Astrocyte of the cerebellum (primary cell): Measurements from ENCODE around the gene TFPT.

Source experiments
- DNase-seq: peaks from one replicate; pipeline ENCODE4 v3.0.0-alpha.2; 2011; ENCODE audit warnings: low read depth
- H3K4me3 ChIP-seq: 2 replicates; pipeline ENCODE4 v1.5.1; 2011; ENCODE audit warnings: mild to moderate bottlenecking, low read depth, low read length, moderate library complexity
- in situ Hi-C: cut with HindIII; loops from 2 replicates; pipeline ENCODE4 v1.10.0; 2017; ENCODE audit warnings: low sequenced_read_pairs
- TF ChIP-seq, protein P1 (sequence below): IDR thresholded peaks from 2 replicates; pipeline ENCODE4 v1.5.1; 2012; ENCODE audit warnings: low read length, low read depth, moderate library complexity, mild to moderate bottlenecking; ENCODE audit errors: missing control alignments

TFPT gene

DNA sequence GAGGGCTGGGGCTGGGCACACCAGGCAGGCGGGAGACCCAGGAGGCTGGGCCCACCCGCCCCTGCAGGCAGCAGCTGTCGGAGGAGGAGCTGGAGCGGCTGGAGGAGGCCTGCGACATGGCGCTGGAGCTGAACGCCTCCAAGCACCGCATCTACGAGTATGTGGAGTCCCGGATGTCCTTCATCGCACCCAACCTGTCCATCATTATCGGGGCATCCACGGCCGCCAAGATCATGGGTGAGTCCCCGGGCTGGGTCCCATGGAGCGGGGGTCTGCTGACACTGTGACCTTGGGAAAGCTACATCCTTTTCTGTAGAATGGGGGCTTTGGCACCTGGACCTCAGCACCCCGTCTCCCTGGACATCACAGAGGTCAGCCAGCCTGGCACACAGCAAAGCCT lies 8.2 kb upstream of the TFPT start:
- in situ Hi-C loops, result no loop called here
- H3K4me3 ChIP-seq, result no peak overlapping the region
- TF ChIP-seq, protein P1, sequence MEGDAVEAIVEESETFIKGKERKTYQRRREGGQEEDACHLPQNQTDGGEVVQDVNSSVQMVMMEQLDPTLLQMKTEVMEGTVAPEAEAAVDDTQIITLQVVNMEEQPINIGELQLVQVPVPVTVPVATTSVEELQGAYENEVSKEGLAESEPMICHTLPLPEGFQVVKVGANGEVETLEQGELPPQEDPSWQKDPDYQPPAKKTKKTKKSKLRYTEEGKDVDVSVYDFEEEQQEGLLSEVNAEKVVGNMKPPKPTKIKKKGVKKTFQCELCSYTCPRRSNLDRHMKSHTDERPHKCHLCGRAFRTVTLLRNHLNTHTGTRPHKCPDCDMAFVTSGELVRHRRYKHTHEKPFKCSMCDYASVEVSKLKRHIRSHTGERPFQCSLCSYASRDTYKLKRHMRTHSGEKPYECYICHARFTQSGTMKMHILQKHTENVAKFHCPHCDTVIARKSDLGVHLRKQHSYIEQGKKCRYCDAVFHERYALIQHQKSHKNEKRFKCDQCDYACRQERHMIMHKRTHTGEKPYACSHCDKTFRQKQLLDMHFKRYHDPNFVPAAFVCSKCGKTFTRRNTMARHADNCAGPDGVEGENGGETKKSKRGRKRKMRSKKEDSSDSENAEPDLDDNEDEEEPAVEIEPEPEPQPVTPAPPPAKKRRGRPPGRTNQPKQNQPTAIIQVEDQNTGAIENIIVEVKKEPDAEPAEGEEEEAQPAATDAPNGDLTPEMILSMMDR, result no peak
- DNase-seq, result no peak

DNA sequence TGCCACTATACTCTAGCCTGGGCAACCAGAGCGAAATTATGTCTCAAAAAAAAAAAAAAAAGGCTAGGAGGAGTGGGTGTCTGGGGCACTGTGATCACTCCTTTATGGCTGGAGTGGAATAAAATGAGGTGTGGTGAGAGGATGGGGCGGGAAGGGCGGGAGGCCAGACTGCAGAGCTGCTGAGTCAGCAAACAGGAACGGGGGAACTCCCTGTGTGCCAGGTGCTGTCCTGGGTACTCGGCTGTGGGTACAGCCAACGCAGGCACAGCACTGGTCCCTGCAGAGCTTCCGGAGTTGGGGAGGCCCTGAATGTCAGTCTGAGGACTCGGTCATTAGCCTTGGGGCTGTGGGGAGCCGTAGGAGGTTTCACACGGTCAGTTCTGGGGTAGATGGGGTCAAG lies 5.8 kb upstream of the TFPT start:
- no peak overlapping the region for H3K4me3 ChIP-seq
- in situ Hi-C loops, result no loop called here
- DNase-seq, result no peak
- TF ChIP-seq, protein P1, result no peak

DNA sequence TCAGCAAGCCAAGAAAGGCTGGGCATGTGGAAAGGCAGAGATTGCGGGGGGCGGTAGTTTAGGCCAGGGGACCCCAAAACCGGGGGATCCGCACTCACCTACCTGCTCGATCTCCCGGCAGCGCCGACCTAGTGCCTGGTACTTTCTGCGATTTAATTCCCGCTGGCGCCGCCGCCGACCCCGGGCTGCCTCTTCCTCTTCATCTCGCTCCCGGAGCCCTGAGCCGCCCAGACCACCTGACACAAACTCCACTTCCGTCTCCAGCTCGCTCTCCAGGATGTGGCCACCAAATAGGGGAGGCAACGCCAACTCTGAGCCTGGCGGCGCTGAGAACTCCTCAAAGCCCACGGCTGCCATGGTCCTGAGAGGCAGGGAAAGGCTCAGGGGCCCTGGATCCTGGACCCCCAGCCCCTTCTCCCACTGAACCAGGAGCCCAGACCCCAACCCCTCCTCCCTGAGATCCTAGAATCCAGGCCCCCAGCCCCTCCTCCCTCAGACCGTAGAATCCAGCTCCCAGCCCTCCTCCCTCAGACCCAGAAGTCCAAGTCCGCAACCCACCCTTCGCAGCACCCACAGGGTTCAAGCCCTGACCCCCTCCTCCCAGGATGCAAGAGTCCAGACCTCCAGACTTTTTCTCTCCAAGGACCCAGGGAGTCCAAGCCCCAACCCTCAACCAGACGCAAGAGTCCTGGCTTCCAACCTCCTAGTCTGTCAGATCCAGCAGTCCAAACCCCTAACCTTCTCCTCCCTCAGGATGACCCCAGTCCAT lies 933 bp downstream of the TFPT start:
- in situ Hi-C loops, result no loop called here
- peak overlapping the region; percentile 92 for H3K4me3 ChIP-seq
- no peak for DNase-seq
- TF ChIP-seq, protein P1, result no peak

DNA sequence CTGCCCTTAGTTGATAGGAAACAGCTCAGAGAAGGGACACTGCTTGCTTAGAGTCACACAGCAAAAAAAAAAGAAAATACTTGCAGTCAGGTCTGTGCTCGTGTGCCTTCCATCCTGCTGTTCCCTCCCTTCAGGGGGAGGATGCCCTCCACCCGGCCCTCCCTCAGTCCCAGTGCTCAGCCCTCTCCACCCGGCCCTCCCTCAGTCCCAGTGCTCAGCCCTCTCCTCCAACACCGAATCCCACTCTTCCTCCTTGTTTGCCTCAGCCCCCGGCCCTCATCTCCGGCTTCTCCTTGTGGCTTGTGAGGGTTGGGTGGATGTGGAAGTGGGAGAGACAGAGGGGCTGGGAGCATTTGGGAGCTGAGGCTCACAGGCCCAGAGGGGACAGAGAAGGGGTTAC lies 5.8 kb downstream of the TFPT start:
- DNase-seq, result no peak
- TF ChIP-seq, protein P1, result no peak
- in situ Hi-C loops, result no loop called here
- no peak overlapping the region for H3K4me3 ChIP-seq

DNA sequence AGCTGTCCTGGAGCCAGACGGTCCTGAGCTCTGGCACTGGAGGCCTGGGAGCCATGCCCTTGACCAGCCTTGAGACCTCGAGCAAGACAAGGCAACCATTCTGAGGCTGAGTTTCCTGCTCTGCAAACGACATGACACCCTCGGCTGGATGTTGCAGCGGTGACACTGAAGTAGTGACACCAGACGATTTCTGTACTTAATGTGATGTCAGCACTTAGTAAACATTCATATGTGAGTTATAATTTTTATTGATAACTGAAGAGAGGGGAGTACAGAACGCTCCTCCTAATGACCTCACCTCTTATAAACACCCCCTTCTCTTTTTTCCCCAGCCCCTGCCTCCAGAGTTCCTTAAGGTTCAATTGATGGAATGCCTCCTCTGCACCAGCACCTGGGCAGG lies 7.0 kb downstream of the TFPT start:
- in situ Hi-C loops, result no loop called here
- TF ChIP-seq, protein P1, result no peak
- DNase-seq, result no peak
- H3K4me3 ChIP-seq, result no peak overlapping the region

DNA sequence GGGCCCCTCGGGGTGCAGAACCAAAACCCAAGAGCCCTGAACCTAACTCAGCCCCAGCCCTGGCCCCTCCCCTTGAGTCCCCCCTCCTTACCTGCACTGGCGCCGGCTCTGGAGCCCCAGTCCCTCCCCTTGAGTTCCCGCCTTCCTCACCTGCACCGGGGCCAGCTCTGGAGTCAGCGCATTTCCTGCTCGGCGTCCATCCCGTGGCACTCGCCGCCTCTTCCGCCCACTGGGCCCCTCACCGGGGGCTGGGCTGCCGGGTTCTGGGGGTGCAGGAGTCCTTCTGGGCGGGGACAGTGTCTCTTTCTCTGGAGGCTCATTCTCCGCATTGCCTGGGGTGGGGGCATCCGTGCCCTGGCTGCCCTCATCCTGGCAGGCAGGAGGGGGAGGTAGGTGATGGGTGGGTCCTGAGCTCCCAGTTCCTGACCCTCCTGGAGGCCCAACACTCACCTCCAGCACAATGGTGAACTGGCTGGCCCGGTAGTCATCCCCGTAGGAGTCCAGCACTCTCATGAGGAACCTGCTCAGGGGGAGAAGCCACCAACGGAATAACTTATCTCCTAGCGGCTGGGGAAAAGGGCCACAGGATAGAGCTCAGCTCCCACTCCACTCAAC lies 7.5 kb downstream of the TFPT start:
- no peak overlapping the region for H3K4me3 ChIP-seq
- TF ChIP-seq, protein P1, result no peak
- in situ Hi-C loops, result no loop called here
- DNase-seq, result no peak
